Adrenal gland (tissue), 12 donors: Measurements from ENCODE around the gene ARSJ. TPM values are rescaled to one million over a fixed set of nuclear protein-coding genes. Genes with fewer than 3 reads are reported as not detected.

Experiments
- DNase-seq, 7 donors: peaks; one replicate each; pipeline ENCODE4 v3.0.0-alpha.2; 2019 to 2020
- H3K27ac ChIP-seq, 5 donors: fragments of 200-600 bp; sonication (generic) in 4 of 5; 1 replicate in 3 of 5; 2 replicates in 2 of 5; pipeline versions ENCODE4 v1.5.1 to v1.8.0; 2016 to 2020; ENCODE audit warnings: mild to moderate bottlenecking in 1 of 5
- H3K27me3 ChIP-seq: fragments of 200-600 bp; 2 replicates; pipeline ENCODE4 v1.8.0; 2021
- H3K36me3 ChIP-seq, 2 donors: fragments of 200-600 bp; replicated peaks in 1 of 2; 1 replicate in 1 of 2; 2 replicates in 1 of 2; pipeline versions ENCODE4 v1.5.1 to v1.8.0; 2018 to 2022
- H3K4me1 ChIP-seq, 2 donors: fragments of 200-600 bp; replicated peaks in 1 of 2; 1 replicate in 1 of 2; 2 replicates in 1 of 2; pipeline versions ENCODE4 v1.5.1 to v1.8.0; 2018 to 2021
- H3K4me3 ChIP-seq, 4 donors: fragments of 200-600 bp; sonication (generic) in 3 of 4; one replicate each; pipeline ENCODE4 v1.5.1; 2016 to 2018
- H3K9me3 ChIP-seq, 3 donors: fragments of 200-600 bp; sonication (generic) in 1 of 3; replicated peaks in 1 of 3; 1 replicate in 2 of 3; 2 replicates in 1 of 3; pipeline versions ENCODE4 v1.5.1 to v1.8.0; 2016 to 2021
- POLR2A ChIP-seq, 2 donors: fragments of 450-650 bp; IDR thresholded peaks; one replicate each; pipeline ENCODE4 v1.6.1; 2017; ENCODE audit warnings: antibody characterized with exemption in 2 of 2, mild to moderate bottlenecking in 2 of 2, moderate library complexity in 1 of 2
- WGBS, 4 donors: extraction: QIAGEN DNeasy Blood & Tissue Kit in 2 of 4; methylation state at CpG; one replicate each; pipeline versions ENCODE4 v1.1.5 to v1.1.7; 2013 to 2017; 5-methylcytosine and 5-hydroxymethylcytosine counted together
- intact Hi-C, 2 donors: fragments of 100-400 bp; cut with DNase I; formaldehyde crosslinking; loops; one replicate each; pipeline versions ENCODE4 v1.14.1 to v1.15.0; 2022 to 2023
- polyA plus RNA-seq, 3 donors: library from polyadenylated mRNA; stranded (reverse); fragments of 200-250 nt in 2 of 3; fragments of 350-450 nt in 1 of 3; fragmentation: Illumina TruSeq in 1 of 3; extraction: RNeasy Lipid Tissue Mini Kit (QIAGEN cat#74804) in 1 of 3; gene quantifications; one replicate each; pipeline ENCODE4 v1.2.3, GENCODE V29; 2013 to 2014
- total RNA-seq, 9 donors: library from RNA; depleted of rRNA in 4 of 9; stranded (reverse); fragments of >200 nt in 4 of 9; fragments of 120-200 nt in 1 of 9; fragmentation: NEBNext Ultra II Directional in 1 of 9; extraction: Animal tissue kit (Norgen Biotek cat#: 25700) in 1 of 9; gene quantifications; one replicate each; pipeline versions ENCODE4 v1.1.0 to v1.2.4, GENCODE V29; 2013 to 2023
- TF ChIP-seq, protein P1 (sequence below), 6 experiments: fragments of 450-650 bp in 4 of 6; fragments of 200-600 bp in 2 of 6; sonication (generic) in 1 of 6; IDR thresholded peaks; 1 replicate in 5 of 6; 2 replicates in 1 of 6; pipeline versions ENCODE4 v1.5.1 to v1.8.0; 2016 to 2021; ENCODE audit warnings: antibody characterized with exemption in 6 of 6, mild to moderate bottlenecking in 2 of 6, moderate library complexity in 1 of 6
- donor health status: healthy with polysubstance abuse.
- donor health status: Bipolar disorder and iron deficiency.
- donor health status: DM: yes; HTN: yes; CAD: no.
- donor health status: DM: no; HTN: no; CAD: no.
- donor health status: DM: no; HTN: no; CAD: no.
- donor health status: DM: yes; HTN: yes; CAD: no.

The ARSJ gene
- total and polyA plus RNA-seq, 12 donors, result 0.48 to 6.1 (median 3.0) TPM

DNA sequence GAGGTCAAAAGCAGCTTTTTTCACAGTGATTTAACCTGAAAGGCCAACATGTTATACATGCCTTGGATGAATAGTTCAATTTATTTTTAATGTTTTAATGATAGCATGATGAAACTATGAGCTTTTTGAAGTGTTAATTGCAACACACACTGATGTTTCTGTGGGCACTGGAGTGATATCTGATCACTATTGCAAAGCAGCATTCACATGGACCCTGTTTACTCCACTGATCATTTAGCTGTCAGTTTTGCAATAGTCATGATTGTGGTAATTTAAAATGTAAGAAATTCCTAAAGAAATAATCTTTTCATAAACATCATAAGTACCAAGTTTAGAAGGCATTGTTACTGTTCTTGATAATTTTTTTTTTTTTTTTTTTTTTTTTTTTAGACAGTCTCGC, 74.1 kb downstream of the ARSJ start:
- no peaks in the 10 kb centered on the region for H3K27me3 ChIP-seq
- H3K4me1 ChIP-seq, result no peaks in the 10 kb centered on the region
- no peak overlapping the region for H3K4me3 ChIP-seq
- TF ChIP-seq, protein P1, sequence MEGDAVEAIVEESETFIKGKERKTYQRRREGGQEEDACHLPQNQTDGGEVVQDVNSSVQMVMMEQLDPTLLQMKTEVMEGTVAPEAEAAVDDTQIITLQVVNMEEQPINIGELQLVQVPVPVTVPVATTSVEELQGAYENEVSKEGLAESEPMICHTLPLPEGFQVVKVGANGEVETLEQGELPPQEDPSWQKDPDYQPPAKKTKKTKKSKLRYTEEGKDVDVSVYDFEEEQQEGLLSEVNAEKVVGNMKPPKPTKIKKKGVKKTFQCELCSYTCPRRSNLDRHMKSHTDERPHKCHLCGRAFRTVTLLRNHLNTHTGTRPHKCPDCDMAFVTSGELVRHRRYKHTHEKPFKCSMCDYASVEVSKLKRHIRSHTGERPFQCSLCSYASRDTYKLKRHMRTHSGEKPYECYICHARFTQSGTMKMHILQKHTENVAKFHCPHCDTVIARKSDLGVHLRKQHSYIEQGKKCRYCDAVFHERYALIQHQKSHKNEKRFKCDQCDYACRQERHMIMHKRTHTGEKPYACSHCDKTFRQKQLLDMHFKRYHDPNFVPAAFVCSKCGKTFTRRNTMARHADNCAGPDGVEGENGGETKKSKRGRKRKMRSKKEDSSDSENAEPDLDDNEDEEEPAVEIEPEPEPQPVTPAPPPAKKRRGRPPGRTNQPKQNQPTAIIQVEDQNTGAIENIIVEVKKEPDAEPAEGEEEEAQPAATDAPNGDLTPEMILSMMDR (IDR thresholded peaks at IDR 0.05), result no peak
- no peak for TF ChIP-seq POLR2A (IDR thresholded peaks at IDR 0.05)
- H3K36me3 ChIP-seq, result no peaks in the 10 kb centered on the region
- intact Hi-C loops, result no loop called here
- WGBS, 4 donors, result 80 to 93% (median 90%) methylated on average over 1 of the region's 1 CpG
- DNase-seq, result no peak
- H3K27ac ChIP-seq, result no peak overlapping the region
- H3K9me3 ChIP-seq, result no peaks in the 10 kb centered on the region

DNA sequence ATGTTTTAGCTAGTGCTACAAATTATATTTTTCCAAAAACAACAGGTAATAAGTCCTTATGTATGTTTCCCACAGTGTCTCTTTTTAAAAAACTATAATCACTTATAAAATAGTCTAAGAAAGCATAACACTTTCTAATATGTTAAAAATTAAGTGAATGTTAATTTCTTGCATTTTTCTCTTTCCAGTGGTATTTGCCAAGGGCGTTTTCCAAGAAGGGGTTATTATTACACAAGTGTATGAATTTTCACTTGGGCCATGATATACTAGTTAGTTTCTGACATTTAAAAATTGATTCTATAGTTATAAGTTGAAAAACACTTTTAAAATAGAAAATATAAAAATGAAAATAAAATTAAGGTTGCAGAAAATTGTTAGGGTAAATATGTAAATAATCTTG, 74.6 kb downstream of the ARSJ start:
- intact Hi-C loops, result no loop called here
- no peak for DNase-seq
- Histone ChIP-seq H3K4me1 (no peaks in the 10 kb centered on the region), H3K9me3 (no peaks in the 10 kb centered on the region), H3K4me3 (no peak overlapping the region), H3K27me3 (no peaks in the 10 kb centered on the region), H3K36me3 (no peaks in the 10 kb centered on the region), H3K27ac (no peak overlapping the region)
- WGBS, 4 donors, result 75 to 88% (median 79%) methylated on average over 1 of the region's 1 CpG
- TF ChIP-seq POLR2A (IDR thresholded peaks at IDR 0.05), result no peak
- TF ChIP-seq, protein P1 (IDR thresholded peaks at IDR 0.05), result no peak

DNA sequence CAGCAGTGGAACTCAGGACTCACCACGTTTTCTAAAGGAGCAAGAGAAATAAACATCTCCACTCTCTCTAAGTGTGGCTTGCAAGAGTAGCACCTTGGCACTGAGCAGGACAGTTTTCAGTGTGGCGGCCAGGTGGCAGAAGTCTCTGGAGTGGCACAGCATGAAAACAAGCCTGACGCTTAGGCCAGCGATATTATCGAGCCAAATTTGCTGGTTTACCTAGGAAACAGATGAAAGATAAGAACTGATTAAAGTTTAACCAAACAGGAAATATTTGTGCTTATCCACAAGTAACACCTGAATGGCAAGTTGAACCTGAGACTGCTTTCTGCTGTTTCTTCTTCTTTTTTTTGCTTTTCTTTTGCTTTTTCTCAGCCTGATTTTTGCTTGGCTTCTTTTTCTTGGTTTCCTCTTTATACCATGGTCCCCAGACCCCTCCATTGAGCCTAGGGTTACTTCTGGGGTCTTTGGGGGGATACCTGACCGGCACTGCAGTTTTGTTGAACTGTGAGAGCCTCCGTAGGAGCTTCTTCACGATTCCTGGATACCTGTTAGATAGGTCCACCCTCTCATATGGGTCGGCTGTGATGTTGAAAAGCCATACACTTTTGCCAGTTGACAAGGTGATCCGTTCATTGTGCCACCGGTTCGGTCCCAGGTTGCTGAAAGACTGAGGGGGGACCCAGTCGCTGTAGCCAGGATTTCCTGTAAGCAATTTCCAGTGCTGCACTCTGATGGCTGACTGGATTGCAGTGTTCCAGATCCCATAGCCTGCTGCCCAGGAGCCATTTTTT, 77.3 kb downstream of the ARSJ start:
- 83 to 88% (median 86%) methylated on average over 13 of the region's 13 CpGs for WGBS, 4 donors

DNA sequence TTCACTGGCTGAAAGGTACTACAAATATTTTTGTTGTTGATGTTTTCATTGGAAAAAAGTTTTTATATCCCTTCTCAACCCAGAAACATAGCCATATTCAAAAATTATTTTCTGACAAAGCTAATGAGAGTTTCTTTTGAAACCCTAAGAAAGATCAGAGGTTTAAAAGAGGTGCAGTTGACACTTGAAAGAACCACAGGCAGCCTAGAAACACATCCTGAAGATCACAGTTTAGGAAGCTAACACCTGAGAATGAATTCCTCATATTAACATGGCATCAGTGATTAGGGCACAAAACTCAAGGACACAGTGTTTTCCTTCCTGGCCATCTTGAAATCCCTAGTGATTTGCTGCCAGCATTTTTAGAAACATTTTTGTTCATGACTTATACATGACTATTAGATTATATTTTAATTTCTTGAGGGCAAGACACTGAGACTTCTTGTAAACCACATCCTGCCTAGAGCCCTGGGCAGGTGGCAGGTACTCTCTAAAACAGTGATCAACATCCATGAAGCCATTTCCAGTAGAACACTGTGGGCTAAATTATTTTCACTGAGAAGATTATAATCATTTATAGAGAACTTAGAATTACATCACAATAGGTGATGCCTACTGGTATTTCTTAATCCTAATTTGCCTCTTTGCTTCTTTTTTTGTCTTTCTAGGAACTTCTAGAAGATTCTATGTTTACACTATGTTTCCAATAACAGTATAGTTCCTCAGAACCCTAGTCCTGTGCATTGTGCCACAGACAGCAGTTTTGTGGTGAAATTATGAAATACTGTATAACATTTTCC, 80.0 kb downstream of the ARSJ start:
- no peaks in the 10 kb centered on the region for H3K27me3 ChIP-seq
- TF ChIP-seq, protein P1 (IDR thresholded peaks at IDR 0.05), result no peak
- no peak for TF ChIP-seq POLR2A (IDR thresholded peaks at IDR 0.05)
- H3K4me3 ChIP-seq, result no peak overlapping the region
- H3K36me3 ChIP-seq, result no peaks in the 10 kb centered on the region
- no peak overlapping the region for H3K27ac ChIP-seq
- H3K4me1 ChIP-seq, result no peaks in the 10 kb centered on the region
- intact Hi-C loops, result no loop called here
- no peaks in the 10 kb centered on the region for H3K9me3 ChIP-seq
- DNase-seq, result no peak

More for the DNA sequence above, 77.3 kb downstream of the ARSJ start:
- Histone ChIP-seq H3K27ac (no peak overlapping the region), H3K4me3 (no peak overlapping the region), H3K27me3 (no peaks in the 10 kb centered on the region), H3K9me3 (no peaks in the 10 kb centered on the region), H3K4me1 (no peaks in the 10 kb centered on the region), H3K36me3 (no peaks in the 10 kb centered on the region)
- TF ChIP-seq POLR2A (IDR thresholded peaks at IDR 0.05), result no peak
- TF ChIP-seq, protein P1 (IDR thresholded peaks at IDR 0.05), result no peak
- no peak for DNase-seq
- intact Hi-C loops, result no loop called here
